Tibial nerve (tissue), 4 donors: ENCODE results near the gene L3MBTL2. TPM values are rescaled to one million over a fixed set of nuclear protein-coding genes. Genes with fewer than 3 reads are reported as not detected.
A peak's percentile ranks its signal among the peaks of the same experiment; 100 is the strongest.
"Not testable (repeated sequence)": the region's sequence is repeated elsewhere in the genome, so short reads cannot be mapped to it uniquely, and the experiment has no call there.

Source experiments
- DNase-seq, 2 donors: peaks; one replicate each; pipeline ENCODE4 v3.0.0-alpha.2; 2019; ENCODE audit warnings: low spot score in 2 of 2
- H3K27ac ChIP-seq, 4 donors: fragments of 200-600 bp; sonication (generic) in 3 of 4; one replicate each; pipeline ENCODE4 v1.5.1; 2017 to 2019; ENCODE audit warnings: mild to moderate bottlenecking in 1 of 4
- H3K27me3 ChIP-seq, 2 donors: fragments of 200-600 bp; sonication (generic) in 1 of 2; one replicate each; pipeline versions ENCODE4 v1.5.1 to v1.6.0; 2017 to 2019
- H3K36me3 ChIP-seq, 3 donors: fragments of 200-600 bp; sonication (generic); one replicate each; pipeline ENCODE4 v1.5.1; 2018 to 2019
- H3K4me1 ChIP-seq, 4 donors: fragments of 200-600 bp; sonication (generic) in 3 of 4; one replicate each; pipeline ENCODE4 v1.5.1; 2017 to 2019
- H3K4me3 ChIP-seq, 4 donors: fragments of 200-600 bp; sonication (generic) in 3 of 4; one replicate each; pipeline ENCODE4 v1.5.1; 2017 to 2019; ENCODE audit warnings: mild to moderate bottlenecking in 1 of 4, moderate library complexity in 1 of 4
- H3K9me3 ChIP-seq, 4 donors: fragments of 200-600 bp; sonication (generic) in 3 of 4; one replicate each; pipeline ENCODE4 v1.5.1; 2017 to 2019
- EP300 ChIP-seq, 2 donors: sonication (generic); formaldehyde crosslinking; IDR thresholded peaks; one replicate each; pipeline ENCODE4 v1.6.1; 2017; ENCODE audit warnings: antibody characterized with exemption in 2 of 2, mild to moderate bottlenecking in 1 of 2
- POLR2A ChIP-seq, 2 donors: fragments of 450-650 bp; IDR thresholded peaks; one replicate each; pipeline ENCODE4 v1.6.1; 2017; ENCODE audit warnings: antibody characterized with exemption in 2 of 2, mild to moderate bottlenecking in 2 of 2, moderate library complexity in 2 of 2
- WGBS, 2 donors: methylation state at CpG; one replicate each; pipeline ENCODE4 v1.1.5; 2018; 5-methylcytosine and 5-hydroxymethylcytosine counted together
- total RNA-seq, 4 donors: library from RNA; depleted of rRNA; stranded (reverse); fragments of >200 nt; gene quantifications; one replicate each; pipeline ENCODE4 v1.1.0, GENCODE V29; 2016
- TF ChIP-seq, protein P1 (sequence below), 5 experiments: fragments of 200-600 bp in 3 of 5; fragments of 450-650 bp in 2 of 5; sonication (generic) in 3 of 5; IDR thresholded peaks; one replicate each; pipeline ENCODE4 v1.5.1; 2016 to 2019; ENCODE audit warnings: antibody characterized with exemption in 5 of 5, mild to moderate bottlenecking in 3 of 5, moderate library complexity in 2 of 5

Gene L3MBTL2
- total RNA-seq, 4 donors from 2014 or later: 21.2 to 27.4 (median 24.3) TPM

DNA sequence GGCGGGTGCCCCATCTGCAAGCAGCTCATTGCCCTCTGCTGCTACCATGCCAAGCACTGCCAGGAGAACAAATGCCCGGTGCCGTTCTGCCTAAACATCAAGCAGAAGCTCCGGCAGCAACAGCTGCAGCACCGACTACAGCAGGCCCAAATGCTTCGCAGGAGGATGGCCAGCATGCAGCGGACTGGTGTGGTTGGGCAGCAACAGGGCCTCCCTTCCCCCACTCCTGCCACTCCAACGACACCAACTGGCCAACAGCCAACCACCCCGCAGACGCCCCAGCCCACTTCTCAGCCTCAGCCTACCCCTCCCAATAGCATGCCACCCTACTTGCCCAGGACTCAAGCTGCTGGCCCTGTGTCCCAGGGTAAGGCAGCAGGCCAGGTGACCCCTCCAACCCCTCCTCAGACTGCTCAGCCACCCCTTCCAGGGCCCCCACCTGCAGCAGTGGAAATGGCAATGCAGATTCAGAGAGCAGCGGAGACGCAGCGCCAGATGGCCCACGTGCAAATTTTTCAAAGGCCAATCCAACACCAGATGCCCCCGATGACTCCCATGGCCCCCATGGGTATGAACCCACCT is 28.0 kb upstream of the L3MBTL2 start:
- H3K27ac ChIP-seq: no peak overlapping the region
- H3K36me3 ChIP-seq: peaks cover 12 to 80% (median 48%) of the 10 kb centered on the region in 3 donors
- TF ChIP-seq EP300 (IDR thresholded peaks at IDR 0.05): no peak
- DNase-seq: no peak
- H3K27me3 ChIP-seq: no peaks in the 10 kb centered on the region
- no peak overlapping the region for H3K4me3 ChIP-seq
- peaks cover 0 to 3% (median 0%) of the 10 kb centered on the region in 4 donors for H3K4me1 ChIP-seq
- 86 to 89% methylated on average over 11 to 15 of the region's 15 CpGs for WGBS, 2 donors
- H3K9me3 ChIP-seq: no peaks in the 10 kb centered on the region

DNA sequence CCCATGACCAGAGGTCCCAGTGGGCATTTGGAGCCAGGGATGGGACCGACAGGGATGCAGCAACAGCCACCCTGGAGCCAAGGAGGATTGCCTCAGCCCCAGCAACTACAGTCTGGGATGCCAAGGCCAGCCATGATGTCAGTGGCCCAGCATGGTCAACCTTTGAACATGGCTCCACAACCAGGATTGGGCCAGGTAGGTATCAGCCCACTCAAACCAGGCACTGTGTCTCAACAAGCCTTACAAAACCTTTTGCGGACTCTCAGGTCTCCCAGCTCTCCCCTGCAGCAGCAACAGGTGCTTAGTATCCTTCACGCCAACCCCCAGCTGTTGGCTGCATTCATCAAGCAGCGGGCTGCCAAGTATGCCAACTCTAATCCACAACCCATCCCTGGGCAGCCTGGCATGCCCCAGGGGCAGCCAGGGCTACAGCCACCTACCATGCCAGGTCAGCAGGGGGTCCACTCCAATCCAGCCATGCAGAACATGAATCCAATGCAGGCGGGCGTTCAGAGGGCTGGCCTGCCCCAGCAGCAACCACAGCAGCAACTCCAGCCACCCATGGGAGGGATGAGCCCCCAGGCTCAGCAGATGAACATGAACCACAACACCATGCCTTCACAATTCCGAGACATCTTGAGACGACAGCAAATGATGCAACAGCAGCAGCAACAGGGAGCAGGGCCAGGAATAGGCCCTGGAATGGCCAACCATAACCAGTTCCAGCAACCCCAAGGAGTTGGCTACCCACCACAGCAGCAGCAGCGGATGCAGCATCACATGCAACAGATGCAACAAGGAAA is 27.3 kb upstream of the L3MBTL2 start:
- WGBS, 2 donors: 92 to 96% methylated on average over 7 to 9 of the region's 9 CpGs
- Histone ChIP-seq H3K27ac (no peak overlapping the region), H3K4me3 (no peak overlapping the region), H3K36me3 (peaks cover 12 to 74% (median 48%) of the 10 kb centered on the region in 3 donors), H3K9me3 (no peaks in the 10 kb centered on the region), H3K27me3 (no peaks in the 10 kb centered on the region), H3K4me1 (peaks cover 0 to 3% (median 0%) of the 10 kb centered on the region in 4 donors)
- no peak for DNase-seq
- TF ChIP-seq EP300 (IDR thresholded peaks at IDR 0.05) (no peak), POLR2A (IDR thresholded peaks at IDR 0.05) (no peak)
- TF ChIP-seq, protein P1, sequence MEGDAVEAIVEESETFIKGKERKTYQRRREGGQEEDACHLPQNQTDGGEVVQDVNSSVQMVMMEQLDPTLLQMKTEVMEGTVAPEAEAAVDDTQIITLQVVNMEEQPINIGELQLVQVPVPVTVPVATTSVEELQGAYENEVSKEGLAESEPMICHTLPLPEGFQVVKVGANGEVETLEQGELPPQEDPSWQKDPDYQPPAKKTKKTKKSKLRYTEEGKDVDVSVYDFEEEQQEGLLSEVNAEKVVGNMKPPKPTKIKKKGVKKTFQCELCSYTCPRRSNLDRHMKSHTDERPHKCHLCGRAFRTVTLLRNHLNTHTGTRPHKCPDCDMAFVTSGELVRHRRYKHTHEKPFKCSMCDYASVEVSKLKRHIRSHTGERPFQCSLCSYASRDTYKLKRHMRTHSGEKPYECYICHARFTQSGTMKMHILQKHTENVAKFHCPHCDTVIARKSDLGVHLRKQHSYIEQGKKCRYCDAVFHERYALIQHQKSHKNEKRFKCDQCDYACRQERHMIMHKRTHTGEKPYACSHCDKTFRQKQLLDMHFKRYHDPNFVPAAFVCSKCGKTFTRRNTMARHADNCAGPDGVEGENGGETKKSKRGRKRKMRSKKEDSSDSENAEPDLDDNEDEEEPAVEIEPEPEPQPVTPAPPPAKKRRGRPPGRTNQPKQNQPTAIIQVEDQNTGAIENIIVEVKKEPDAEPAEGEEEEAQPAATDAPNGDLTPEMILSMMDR (IDR thresholded peaks at IDR 0.05): no peak

DNA sequence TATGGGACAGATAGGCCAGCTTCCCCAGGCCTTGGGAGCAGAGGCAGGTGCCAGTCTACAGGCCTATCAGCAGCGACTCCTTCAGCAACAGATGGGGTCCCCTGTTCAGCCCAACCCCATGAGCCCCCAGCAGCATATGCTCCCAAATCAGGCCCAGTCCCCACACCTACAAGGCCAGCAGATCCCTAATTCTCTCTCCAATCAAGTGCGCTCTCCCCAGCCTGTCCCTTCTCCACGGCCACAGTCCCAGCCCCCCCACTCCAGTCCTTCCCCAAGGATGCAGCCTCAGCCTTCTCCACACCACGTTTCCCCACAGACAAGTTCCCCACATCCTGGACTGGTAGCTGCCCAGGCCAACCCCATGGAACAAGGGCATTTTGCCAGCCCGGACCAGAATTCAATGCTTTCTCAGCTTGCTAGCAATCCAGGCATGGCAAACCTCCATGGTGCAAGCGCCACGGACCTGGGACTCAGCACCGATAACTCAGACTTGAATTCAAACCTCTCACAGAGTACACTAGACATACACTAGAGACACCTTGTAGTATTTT is 26.6 kb upstream of the L3MBTL2 start:
- TF ChIP-seq POLR2A (IDR thresholded peaks at IDR 0.05): no peak
- TF ChIP-seq EP300 (IDR thresholded peaks at IDR 0.05): peak in 1 of 2 donors; percentile 14
- Histone ChIP-seq H3K36me3 (peaks cover 11 to 67% (median 44%) of the 10 kb centered on the region in 3 donors), H3K4me3 (no peak overlapping the region), H3K27me3 (no peaks in the 10 kb centered on the region), H3K27ac (no peak overlapping the region), H3K9me3 (no peaks in the 10 kb centered on the region), H3K4me1 (peaks cover 0 to 3% (median 0%) of the 10 kb centered on the region in 4 donors)
- DNase-seq: peak in 1 of 2 donors; percentile 28
- WGBS, 2 donors: 74 to 76% methylated on average over 8 of the region's 8 CpGs

DNA sequence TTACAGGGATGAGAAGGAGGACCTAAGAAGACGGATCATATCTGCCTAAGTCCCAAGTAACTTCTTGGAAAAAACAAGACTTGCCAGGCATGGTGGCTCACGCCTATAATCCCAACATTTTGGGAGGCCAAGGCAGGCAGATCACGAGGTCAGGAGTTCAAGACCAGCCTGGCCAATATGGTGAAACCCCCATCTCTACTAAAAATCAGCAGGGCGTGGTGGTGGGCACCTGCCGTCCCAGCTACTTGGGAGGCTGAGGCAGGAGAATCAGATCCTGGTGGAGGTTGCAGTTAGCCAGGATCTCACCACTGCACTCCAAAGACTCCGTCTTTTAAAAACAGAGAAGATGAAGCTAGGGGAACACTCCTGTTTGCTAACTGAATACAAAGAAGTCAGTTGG is 24.8 kb upstream of the L3MBTL2 start:
- not testable (repeated sequence) for H3K4me1 ChIP-seq, H3K9me3 ChIP-seq, H3K4me3 ChIP-seq, H3K27ac ChIP-seq, H3K27me3 ChIP-seq, DNase-seq
- 95 to 97% methylated on average over 6 of the region's 6 CpGs for WGBS, 2 donors
- peaks cover 6 to 48% (median 31%) of the 10 kb centered on the region in 3 donors for H3K36me3 ChIP-seq

DNA sequence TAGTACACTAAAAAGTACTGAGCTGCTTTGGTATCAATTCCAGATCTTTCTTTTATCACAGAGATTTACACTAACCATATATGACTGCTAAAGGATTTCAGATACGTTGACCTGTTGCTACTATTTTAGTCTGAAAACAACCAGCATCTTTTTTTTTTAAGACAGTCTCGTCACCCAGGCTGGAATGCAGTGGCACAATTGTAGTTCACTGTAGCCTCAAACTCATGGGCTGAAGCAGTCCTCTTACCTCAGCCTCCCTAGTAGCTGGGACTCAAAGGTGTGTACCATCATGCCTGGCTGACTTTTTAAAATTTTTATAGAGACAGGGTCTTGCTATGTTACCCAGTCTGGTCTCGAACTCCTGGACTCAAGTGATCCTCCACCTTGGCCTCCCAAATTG is 24.2 kb upstream of the L3MBTL2 start:
- Histone ChIP-seq H3K27me3 (no peaks in the 10 kb centered on the region), H3K36me3 (peaks cover 6 to 42% (median 27%) of the 10 kb centered on the region in 3 donors), H3K4me3 (no peak overlapping the region), H3K9me3 (no peaks in the 10 kb centered on the region), H3K4me1 (peaks cover 0 to 3% (median 0%) of the 10 kb centered on the region in 4 donors), H3K27ac (no peak overlapping the region)
- TF ChIP-seq, protein P1 (IDR thresholded peaks at IDR 0.05): no peak
- no peak for TF ChIP-seq POLR2A (IDR thresholded peaks at IDR 0.05)
- TF ChIP-seq EP300 (IDR thresholded peaks at IDR 0.05): no peak
- WGBS, 2 donors: 73 to 84% methylated on average over 3 of the region's 3 CpGs
- DNase-seq: no peak

DNA sequence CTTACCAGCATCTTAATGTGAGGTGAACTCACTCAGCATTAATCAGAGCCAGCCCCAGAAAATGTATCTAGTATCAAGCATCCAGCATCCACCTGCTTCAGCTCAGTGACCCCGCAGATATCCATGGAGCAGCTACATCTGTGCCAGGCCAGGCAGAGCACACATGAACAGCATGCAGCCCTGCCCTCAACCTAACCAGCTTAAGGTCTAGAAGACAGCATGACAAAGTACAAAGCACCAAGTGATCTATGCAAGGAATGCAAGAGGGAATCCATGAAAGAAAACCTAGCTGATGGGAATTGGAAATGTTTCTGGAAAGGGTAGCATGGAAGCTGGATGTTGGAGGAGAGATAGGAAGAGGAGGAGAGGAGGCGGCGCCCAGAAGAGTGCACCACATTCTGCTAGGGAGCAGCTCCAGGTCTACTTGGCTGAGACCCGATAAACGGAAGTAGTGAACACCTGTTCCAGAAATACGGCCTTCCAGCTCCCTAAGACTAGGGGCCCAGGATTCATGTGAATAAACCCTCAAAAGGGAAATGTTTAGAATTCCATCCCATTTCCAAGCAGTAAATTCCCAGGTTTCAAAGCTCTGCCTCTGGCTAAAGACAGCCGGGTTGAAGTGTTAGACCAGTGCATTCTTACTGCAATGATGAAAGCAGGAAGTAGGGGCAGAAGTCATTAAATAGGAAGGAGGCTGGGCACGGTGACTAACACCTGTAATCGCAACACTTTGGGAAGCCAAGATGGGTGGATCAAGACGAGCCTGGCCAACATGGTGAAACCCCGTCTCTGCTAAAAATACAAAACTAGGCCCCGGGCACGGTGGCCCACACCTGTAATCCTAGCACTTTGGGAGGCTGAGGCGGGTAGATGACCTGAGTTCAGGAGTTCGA is 23.5 kb upstream of the L3MBTL2 start:
- Histone ChIP-seq H3K4me1 (peaks cover 0 to 3% (median 0%) of the 10 kb centered on the region in 4 donors), H3K27me3 (no peaks in the 10 kb centered on the region), H3K4me3 (no peak overlapping the region), H3K27ac (no peak overlapping the region), H3K36me3 (peaks cover 4 to 36% (median 21%) of the 10 kb centered on the region in 3 donors), H3K9me3 (no peaks in the 10 kb centered on the region)
- 71 to 74% methylated on average over 15 of the region's 15 CpGs for WGBS, 2 donors
- TF ChIP-seq POLR2A (IDR thresholded peaks at IDR 0.05) (no peak), EP300 (IDR thresholded peaks at IDR 0.05) (no peak)
- TF ChIP-seq, protein P1 (IDR thresholded peaks at IDR 0.05): no peak
- no peak for DNase-seq
